DND-41 (cell line): ENCODE measurements around the gene PYM1.

ENCODE experiments used
- EZH2 ChIP-seq: IDR thresholded peaks from 3 replicates; pipeline ENCODE4 v1.6.1; 2012; ENCODE audit warnings: borderline replicate concordance, low read depth, mild to moderate bottlenecking, moderate library complexity, low read length, inconsistent platforms; ENCODE audit not compliant: severe bottlenecking
- TF ChIP-seq, protein P1 (sequence below): IDR thresholded peaks from 2 replicates; pipeline ENCODE4 v1.5.1; 2012; ENCODE audit warnings: borderline replicate concordance, low read length, moderate library complexity, mild to moderate bottlenecking; ENCODE audit not compliant: poor library complexity, severe bottlenecking; ENCODE audit errors: extremely low read depth

DNA sequence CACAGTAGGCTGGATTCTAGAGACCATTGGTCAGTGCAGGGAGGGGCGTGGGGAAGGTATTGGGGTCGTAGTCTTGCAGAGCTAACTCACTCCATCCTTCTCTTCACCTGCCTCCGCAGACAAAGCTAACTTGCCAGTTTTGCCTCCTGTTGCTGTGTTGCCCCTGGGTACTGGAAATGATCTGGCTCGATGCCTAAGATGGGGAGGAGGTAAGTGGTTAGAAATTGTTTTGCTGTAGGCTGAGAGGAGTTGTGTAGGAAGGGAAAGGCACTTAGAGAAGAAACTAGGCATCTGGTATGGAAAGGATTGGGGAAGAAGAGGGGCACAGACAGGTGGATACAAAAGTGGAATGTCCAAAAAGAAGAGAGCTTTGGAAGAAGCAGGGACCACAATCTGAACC is 14.4 kb upstream of the PYM1 start:
- TF ChIP-seq, protein P1, sequence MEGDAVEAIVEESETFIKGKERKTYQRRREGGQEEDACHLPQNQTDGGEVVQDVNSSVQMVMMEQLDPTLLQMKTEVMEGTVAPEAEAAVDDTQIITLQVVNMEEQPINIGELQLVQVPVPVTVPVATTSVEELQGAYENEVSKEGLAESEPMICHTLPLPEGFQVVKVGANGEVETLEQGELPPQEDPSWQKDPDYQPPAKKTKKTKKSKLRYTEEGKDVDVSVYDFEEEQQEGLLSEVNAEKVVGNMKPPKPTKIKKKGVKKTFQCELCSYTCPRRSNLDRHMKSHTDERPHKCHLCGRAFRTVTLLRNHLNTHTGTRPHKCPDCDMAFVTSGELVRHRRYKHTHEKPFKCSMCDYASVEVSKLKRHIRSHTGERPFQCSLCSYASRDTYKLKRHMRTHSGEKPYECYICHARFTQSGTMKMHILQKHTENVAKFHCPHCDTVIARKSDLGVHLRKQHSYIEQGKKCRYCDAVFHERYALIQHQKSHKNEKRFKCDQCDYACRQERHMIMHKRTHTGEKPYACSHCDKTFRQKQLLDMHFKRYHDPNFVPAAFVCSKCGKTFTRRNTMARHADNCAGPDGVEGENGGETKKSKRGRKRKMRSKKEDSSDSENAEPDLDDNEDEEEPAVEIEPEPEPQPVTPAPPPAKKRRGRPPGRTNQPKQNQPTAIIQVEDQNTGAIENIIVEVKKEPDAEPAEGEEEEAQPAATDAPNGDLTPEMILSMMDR = no peak
- no peak for TF ChIP-seq EZH2
